ENCODE results near the gene PPP1R1A.

PPP1R1A gene, protein sequence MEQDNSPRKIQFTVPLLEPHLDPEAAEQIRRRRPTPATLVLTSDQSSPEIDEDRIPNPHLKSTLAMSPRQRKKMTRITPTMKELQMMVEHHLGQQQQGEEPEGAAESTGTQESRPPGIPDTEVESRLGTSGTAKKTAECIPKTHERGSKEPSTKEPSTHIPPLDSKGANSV

DNA sequence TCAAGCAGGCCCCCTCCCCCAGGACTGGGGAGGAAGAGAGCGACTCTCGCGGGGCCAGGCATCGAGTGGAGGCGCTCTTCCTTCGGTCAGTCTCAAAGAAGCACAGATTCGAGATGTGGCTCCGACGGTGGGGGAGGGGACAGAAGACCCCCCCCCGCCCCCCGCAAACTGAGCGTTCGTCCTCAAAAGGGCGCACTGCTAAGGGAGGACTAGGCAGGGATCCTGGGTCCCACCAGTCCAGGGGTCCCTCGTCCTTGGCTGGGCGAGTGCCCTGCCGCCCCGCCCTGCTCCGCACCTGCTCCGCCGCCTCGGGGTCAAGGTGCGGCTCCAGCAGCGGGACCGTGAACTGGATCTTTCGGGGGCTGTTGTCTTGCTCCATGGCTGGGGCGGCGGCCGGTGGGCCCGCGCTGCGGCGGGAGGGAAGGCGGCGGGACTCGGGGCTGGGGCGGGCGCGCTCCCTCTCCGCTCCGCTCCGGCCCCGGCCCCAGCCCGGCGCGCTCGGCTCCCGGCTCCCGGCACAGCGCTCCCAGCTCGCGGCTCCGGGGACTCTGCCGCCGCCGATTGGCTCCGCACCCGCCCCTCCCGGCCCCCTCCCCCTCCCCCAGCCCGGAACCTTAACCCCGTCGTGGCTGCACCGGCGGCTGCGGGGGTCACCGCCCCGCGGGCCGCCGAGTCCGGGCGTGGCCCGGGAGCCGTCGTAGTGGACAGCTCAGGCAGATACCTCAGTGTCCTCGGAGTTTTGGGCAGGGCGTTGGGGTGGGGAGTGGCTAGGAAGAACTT, at the start of gene PPP1R1A:
Gene PPP1R1A, minus strand, starts transcription at position 550 of the 780 bp plus-strand sequence. Its CDS starts 171 bp downstream, at position 379.
- no peak for DNase-seq

DNA sequence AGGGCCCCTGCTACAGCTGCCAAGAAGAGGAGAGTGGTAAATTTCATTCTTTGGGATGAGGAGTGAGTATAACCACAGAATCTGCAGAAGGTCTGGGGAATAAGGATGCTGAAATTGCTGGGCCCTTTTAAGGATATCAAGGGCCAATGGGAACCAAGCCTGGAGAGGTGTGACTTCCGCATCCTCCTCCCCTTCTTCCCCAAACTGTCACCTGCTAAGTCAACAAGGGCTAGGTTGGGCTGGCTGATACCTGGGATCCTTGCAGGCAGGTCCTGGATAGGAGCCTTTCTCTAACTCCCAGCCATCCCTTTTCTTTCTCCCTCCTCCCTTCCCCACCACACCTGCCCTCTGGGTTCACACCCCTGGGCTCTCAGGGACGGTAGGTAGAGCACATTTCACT, 46.3 kb upstream of the PPP1R1A start, which contains the start of gene LACRT:
Gene LACRT, minus strand, starts transcription at position 101 of the 400 bp plus-strand sequence. Its CDS starts 54 bp downstream, at position 47.
- DNase-seq = no peak

DNA sequence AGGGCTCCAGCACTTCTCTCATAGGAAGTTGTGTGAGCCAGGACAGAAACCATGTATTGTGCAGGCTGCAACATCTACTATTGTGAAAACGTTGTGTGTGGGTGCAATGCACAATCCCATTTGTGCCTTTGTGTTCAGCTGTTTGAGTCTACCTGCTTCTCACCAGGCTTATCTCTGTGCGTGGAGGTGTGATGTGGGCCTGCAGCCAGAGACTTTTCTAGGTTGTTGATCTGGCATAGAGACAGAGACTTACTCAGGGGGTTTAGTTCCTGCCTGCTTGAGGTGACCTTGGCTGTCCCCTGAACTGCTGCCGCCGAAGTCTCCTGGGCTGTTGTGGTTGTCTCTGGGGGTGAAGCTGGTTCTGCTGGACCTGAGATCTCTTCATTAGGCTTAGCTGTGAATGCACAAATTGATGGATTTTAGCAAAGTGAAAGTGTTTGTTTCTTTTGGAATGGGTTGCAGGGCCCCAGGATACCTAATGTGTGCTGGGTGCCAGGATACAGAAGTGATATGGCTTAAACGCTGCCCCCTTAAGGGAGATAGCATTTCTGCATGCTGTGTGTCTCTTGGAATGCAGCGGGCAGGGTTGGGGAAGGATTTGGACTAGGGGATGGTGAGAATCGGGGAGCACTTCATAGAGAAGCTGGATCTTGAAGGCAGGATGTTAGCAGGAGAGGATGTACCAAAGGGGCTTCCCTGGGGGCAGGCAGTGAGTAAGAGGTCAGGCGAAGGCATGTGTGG, 43.7 kb upstream of the PPP1R1A start:
- no peak for DNase-seq

DNA sequence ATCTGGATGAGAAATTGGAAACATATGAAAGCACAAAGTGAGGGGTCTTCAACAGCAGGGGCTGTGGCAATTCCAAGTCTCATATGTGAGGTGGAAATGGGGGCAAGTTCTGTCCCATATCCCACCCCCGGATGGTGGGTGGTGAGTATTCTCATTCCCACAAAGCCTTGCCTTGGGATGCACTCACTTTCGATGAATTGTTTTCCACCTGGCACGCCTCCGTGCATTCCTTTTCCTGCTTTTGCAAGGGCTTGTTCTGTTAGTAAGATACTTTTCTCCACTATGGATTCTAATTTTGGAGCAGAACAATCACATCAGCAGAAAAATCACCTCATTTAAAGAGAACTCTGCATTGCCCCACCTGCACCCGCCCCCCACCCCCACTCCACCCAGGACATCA, 43.1 kb upstream of the PPP1R1A start:
- DNase-seq = no peak

DNA sequence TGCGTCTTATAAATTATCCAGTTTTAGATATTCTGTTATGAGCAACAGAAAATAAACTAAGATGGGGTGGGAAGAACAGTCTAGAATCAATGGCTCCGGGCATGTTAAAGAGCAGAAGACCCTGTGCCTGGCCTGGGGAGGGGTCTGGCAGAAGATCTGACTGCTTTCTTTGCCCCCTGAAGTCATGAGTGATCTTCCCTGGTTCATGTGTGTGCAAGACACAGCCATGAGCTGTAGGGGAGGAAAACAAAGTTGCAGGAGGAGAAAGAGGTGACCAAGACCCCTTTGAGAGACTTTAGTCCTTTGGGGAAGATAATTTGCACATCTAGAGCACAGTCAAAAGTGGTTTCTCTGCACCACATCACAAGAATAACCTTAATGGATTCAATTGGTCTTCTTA, 41.5 kb upstream of the PPP1R1A start:
- no peak for DNase-seq

DNA sequence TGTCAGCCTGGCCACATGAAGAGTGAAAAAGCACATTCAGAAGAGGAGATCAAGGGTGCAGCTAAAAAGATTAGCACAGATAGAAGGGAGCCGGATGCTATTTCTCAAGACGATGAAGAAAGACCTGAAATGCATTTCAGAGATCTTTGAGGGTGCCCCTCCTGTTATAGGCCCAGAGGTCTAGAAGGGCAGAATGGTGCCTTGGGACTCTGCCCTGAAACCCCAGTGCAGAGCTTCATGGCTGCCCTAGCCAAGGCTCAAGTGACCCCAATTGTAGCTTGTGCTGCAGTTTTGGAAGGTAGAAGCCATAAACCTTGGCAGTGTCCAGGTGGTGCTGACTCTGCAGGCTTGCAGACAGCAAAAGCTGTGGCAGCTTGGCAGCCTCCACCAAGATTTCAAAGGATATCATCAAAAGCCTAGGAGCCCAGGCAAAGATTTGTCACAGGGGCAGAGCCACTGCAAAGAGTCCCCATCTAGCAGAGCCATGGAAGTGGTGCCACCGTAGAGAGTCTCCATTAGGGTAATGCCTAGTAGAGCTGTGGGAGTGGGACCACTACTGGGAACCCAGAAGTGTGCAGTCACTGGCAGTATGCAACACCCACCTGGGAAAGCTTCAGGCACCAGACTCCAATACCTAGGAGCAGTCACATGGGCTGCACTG, 39.9 kb upstream of the PPP1R1A start:
- DNase-seq = no peak

DNA sequence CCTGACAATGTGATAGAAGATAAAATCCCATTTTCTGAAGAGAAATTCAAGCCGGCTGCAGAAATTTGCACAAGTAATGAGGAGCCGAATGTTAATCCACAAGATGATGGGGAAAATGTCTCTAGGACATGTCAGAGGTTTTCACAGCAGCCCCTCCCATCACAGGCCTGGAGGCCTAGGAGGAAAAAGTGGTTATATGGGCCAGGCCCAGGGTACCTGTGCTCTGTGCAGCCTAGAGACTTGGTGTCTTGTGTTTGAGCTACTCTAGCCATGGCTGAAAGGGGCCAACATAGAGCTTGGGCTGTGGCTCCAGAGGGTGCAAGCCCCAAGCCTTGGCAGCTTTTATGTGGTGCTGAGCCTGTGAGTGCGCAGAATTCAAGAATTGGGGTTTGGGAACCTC, 38.8 kb upstream of the PPP1R1A start:
- no peak for DNase-seq

DNA sequence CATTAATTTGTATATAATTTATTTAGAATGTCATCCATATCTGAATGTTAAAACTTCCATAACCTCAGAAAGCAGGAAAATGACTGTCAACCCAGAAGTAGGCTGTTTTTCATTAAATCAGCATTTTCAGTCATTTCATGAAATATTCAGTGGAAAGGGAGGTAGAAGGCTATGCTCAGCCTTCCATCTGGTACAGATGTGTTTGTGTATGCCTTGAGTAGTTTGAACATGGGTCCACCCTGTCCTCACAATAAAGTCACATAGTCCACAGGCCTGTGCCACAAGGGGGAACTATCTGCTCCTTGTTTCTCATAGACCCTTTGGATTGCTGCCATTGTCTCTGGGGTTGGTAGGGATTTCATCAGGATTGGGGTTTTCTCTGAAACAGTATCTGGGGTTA, 37.1 kb upstream of the PPP1R1A start:
- DNase-seq = no peak

DNA sequence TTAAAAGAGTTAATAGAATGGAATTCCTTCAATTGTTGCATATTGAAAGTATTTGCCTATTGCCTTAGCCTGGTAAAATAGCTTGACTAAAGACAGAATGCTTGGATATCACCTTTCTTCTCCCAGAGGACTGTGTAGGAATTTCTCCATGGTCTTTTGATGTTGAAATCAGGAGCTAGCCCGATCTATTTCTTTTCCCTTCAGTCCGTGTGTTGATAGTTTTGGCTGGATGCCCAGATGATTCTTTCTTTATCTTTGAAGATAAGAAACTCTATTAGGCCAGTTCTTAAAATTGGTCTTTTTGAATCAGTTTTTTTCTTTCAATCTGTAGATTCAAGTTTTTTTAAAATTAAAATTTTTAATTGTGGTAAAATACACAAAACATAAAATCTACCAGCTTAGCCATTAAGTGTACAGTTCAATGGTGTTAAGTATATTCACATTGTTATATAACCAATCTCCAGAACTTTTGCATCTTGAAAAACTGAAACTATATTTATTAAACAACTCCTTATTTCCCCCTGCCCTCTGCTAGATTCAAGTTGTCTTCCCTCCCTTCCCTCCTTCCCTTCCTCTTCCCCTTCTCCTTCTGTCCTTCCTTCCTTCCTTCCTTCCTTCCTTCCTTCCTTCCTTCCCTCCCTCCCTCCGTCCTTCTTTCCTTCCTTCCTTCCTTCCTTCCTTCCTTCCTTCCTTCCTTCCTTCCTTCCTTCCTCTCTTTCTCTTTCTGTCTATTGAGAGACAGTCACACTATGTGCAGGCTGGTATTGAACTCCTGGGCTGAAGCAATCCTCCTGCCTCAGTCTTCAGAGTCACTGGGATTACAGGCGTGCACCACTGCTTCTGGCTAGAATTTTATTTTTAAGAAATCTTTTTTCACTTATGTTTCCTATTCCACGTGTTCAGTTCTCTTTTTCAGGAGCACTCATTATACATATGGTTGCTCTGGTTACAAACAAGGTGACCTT, 36.1 kb upstream of the PPP1R1A start:
- DNase-seq = no peak

DNA sequence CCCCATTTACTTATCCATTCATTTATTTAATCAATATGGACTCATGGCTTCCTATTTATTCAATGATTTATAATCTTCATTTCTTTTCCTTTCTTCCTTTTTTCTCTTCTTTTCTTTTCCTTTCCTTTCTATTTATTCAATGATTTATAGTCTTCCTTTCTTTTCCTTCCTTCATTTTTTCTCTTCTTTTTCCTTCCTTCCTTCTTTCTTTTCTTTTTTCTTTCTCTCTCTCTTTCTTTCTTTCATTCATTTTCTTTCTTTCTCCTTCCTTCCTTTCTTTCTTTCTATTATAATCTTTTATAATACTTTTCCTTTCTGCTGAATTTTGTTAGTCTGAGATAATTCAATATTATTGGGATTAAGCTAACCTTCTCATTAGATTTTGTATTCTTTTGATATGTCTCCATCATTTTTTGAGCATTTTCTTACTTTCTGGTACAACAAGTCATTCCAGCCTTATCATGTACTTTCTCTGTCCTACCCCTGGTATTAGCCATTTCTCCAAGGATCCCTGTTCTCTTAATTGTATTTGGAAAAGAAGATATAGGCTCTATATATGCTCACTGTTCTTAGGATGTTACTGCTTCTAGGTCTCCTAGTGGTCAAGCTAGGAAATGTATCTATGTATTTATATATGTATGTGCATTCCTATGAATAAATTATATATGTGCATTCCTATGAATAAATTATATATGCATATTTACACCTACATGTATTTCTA, 34.2 kb upstream of the PPP1R1A start:
- no peak for DNase-seq

DNA sequence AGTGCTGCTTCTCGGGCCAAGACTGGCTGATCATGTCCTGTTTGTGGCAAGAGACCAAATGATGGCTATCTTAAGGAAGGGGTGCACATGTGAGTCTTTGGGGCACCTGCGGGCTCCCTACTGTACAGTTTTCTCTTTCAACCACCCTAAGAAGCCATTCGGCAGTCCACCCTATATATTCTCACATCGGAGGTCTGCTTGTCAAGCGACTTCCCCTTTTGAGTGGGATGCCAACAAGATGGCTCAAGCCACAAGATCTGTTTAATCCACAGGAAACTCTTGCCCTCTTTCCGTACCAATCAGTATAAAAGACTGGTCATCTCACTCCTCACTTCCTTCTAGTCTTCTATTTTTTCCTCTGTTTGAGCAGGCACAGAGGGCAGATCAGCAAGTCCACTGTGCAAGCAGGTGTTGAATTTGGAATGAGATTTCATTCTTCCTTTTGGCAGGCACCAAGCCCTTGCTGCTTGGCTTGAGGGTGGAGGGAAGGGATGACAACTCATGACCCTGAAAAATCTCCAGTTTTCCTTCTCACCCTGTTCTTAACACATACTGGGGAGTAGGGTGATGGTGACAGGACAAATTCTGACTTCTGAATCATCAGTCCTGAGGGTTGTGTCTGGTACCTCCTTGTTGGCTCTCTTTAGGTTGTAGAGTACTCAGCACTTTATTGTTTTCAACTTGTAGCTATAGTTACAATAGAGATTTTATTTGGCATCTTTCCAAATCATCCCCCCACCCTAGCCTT, 28.6 kb upstream of the PPP1R1A start:
- DNase-seq = no peak

DNA sequence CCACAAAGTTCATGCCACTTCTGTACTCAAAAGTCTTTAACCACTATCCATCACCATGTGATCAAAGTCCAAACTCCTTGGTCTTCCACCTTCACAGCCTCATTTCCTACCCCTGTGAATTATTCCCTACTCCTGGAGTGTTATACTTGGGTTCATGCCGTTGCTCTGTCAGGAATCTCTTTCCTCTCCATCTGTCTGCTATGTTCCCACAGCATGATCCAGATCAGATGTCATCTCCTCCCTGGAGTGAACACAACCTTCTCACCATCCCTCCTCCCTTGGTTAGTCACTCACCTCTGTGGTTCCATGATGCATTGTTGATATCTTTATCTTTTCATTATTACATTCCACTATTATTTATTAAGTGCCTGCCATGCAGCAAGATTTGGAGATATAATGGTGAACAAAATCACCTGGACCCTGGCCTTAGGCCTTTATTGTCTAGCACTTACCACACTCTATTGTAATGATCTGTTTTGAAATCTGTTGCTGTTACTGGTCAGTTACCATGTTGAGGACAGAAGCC, 23.8 kb upstream of the PPP1R1A start:
- DNase-seq = no peak

DNA sequence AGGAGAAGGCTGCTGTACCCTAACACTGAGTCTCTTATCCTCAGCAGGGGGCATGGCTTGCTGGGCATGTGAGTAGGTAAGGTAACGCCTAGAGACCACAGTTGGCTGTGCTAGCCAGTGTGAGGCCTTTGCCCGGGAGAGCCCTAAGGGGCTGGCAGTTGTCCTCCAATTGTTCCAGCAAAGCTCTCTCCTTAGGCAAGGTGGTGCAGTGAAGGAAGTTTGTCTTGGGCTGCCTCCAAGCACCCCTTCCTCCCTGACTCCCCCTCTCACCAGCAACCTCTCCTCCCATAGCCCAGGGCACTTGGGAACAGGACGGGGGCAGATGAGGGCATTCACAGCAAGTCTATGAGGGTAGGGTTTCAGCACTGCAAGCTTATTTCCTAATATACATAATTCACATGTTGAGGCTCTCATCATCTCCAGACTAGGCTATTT, 23.3 kb upstream of the PPP1R1A start:
- no peak for DNase-seq

DNA sequence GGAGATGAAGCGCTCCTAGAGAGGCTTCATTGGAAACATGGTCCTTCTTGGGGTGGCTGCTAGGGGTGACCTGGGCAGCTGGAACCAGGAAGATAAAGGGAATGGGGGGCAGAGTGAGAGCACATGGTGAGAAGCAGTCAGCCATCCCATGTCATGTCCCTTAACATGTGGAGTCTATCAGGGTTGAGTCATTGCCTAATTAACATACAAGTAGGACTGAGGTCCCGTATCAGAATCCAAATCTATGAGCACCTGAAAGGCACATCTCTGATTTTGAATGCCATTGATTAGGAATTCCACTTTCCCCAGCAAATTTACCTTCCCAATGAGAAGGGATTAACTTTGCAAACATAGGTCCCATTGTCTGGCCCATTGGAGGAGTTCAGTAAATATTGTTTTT, 20.3 kb upstream of the PPP1R1A start:
- no peak for DNase-seq

DNA sequence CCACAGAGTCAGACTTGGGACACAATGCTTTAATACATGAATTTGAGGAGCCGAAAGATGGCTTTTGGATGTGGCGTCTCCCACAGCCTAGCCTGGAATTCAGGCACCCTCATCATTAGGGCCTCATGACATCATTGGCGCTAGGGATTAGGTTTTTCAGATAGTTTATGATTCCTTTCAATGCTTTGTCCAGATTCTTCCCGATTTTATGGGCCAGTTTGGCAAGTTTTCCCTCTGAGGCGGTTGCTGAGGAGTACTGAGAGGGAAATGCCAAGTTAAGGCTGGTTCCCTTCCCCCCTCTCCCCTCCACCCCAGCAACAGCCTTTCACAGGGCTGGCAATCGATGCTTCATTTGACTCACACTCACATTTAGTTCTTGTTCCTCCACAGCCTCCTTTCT, 19.7 kb upstream of the PPP1R1A start:
- no peak for DNase-seq

DNA sequence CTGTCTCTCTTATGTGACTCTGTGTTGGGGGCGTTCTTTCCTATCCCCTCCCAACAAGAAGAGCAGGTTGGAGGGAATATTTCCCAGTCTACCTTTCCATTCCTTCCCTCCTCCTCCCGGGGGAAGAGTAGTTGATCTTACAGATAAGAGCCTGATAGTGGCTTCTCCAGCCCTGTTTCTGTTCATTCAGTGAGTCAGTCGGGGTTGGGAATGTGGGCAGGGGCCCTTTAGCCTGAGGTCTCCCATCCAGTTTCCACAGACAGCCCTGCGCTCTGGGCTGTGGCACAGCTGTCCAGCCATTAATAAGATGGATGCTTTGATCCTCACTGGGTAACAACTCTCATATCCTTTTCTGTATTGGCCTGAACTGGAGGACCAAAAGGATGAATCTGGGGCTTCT, 18.1 kb upstream of the PPP1R1A start:
- DNase-seq = no peak

DNA sequence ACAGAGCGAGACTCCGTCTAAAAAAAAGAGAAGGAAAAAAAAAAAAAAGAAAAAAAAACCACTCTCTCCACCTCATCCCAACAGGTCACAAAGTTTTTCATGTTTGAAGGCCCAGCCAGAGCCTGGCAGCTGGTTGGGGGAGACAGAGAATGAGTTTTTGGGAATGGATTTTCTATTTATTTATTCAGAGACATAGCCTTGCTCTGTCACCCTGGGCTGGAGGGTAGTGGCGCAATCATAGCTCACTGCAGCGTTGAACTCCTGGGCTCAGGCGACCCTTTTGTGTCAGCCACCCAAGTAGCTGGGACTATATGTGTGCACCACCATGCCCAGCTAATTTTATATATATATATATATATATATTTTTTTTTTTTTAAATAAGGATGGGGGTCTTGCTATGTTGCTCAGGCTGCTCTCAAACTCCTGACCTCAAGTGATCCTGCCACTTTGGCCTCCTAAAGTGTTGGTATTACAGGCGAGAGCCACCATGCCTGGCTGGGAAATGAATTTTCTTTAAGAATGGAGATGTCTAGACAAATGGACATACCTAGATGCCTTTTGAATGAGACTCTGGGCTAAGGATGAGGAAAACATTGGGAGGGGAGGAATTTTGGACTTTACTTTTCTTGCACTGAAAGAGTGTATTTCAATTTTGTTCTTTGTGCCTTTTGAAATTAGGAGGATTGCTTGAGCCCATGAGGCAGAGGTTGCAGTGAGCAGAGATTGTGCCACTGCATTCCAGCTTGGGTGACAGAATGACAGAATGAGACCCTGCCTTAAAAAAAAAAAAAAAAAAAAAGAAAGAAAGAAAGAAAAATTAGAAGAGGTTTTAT, 16.9 kb upstream of the PPP1R1A start:
- no peak for DNase-seq

DNA sequence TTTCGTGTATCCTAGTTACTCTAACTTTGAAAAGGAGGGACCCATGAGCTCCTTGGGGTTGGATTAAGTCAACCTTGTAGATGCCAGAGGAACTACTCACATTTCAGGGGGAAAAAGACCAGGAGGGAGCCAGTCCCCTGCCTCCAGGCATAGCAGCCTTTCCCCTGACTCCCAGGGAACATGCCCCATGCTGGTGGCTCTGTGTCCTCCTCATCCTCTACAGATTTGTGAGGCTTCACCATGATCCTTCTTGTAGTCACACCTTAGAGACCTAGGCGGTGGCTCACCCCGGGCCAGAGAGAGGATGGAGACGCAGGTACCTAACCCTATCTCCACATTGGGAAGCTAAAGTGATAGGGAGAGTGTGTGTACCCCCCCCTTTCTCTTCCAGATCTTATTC, 16.0 kb upstream of the PPP1R1A start:
- DNase-seq = no peak

DNA sequence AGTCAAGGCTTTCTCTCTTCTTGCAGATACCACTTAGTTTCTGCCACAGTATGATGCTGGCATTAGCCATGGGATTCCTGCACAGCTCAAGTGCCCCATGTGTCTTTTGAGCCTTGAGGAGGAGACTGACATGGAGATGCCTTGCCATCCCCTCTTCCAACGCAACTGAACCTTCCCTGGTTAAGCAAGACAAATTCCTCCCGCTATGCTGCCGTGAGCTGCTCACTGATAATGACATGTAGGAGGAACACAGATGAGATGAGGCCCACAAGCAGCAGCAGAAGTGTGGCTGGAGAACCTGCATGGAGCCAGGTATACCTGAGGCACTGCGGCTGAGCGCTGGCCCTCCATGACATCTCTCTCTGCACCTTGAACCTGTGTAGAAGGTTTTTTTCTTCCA, 15.4 kb upstream of the PPP1R1A start:
- no peak for DNase-seq

Data from NCI-H2029 (cell line).